Activated CD4-positive, alpha-beta T cell treated with anti-CD3 and anti-CD28 coated beads, Interleukin-2, amount 10 ng/mL, durations not matched to agents 7 days and 5 days (primary cell): ENCODE results near the gene NAB2. TPM values are rescaled to one million over a fixed set of nuclear protein-coding genes. Genes with fewer than 3 reads are reported as not detected.
"Not testable (repeated sequence)": the region's sequence is repeated elsewhere in the genome, so short reads cannot be mapped to it uniquely, and the experiment has no call there.

Source experiments
- CTCF ChIA-PET: fragments of 350-600 bp; sonication (Branson Sonifier 250); formaldehyde crosslinking; loops from one replicate; lab custom pipeline; 2021; ENCODE audit warnings: antibody characterized with exemption; lab: Charles Lee
- POLR2A ChIA-PET: fragments of 350-600 bp; sonication (Branson Sonifier 250); formaldehyde crosslinking; loops from one replicate; lab custom pipeline; 2021; ENCODE audit warnings: antibody characterized with exemption; lab: Charles Lee
- DNase-seq: peaks from one replicate; pipeline ENCODE4 v3.0.0-alpha.2; 2020
- H3K27ac Mint-ChIP-seq: one replicate; pipeline ENCODE4 v1.8.0; 2021; ENCODE audit warnings: mild to moderate bottlenecking, moderate library complexity, mixed read lengths
- H3K27me3 Mint-ChIP-seq: one replicate; pipeline ENCODE4 v1.8.0; 2021; ENCODE audit warnings: mixed read lengths
- H3K36me3 Mint-ChIP-seq: one replicate; pipeline ENCODE4 v1.8.0; 2021; ENCODE audit warnings: low read depth, mixed read lengths
- H3K4me1 Mint-ChIP-seq: one replicate; pipeline ENCODE4 v1.8.0; 2021; ENCODE audit warnings: mixed read lengths
- H3K4me3 Mint-ChIP-seq: one replicate; pipeline ENCODE4 v1.8.0; 2021; ENCODE audit warnings: mild to moderate bottlenecking, moderate library complexity, mixed read lengths
- H3K9me3 Mint-ChIP-seq: one replicate; pipeline ENCODE4 v1.8.0; 2021; ENCODE audit warnings: mixed read lengths
- total RNA-seq, 2 experiments: library from RNA; stranded (reverse); gene quantifications; one replicate each; pipeline ENCODE4 v1.2.3, GENCODE V29; 2021

NAB2 gene
- total RNA-seq, 2 experiments from 2014 or later, result 5.5 to 6.8 TPM

- CTCF ChIA-PET, result interaction anchor here (0.8 to 10.3 kb wide), 5 partner anchors 10 to 35 kb away, joined by 3 to 98 read pairs (median 15); partner anchors contain the start of gene NAB2
- Mint-ChIP-seq H3K4me3 (no peak overlapping the region), H3K4me1 (peaks cover 62% of the 10 kb centered on the region), H3K36me3 (peaks cover 50% of the 10 kb centered on the region), H3K27me3 (no peaks in the 10 kb centered on the region), H3K27ac (no peak overlapping the region), H3K9me3 (no peaks in the 10 kb centered on the region)
- POLR2A ChIA-PET, result no interaction called here
- no peak for DNase-seq
These were observed 18.7 kb downstream of the NAB2 start for GRCh38 chr12:57107456-57108155.

DNA sequence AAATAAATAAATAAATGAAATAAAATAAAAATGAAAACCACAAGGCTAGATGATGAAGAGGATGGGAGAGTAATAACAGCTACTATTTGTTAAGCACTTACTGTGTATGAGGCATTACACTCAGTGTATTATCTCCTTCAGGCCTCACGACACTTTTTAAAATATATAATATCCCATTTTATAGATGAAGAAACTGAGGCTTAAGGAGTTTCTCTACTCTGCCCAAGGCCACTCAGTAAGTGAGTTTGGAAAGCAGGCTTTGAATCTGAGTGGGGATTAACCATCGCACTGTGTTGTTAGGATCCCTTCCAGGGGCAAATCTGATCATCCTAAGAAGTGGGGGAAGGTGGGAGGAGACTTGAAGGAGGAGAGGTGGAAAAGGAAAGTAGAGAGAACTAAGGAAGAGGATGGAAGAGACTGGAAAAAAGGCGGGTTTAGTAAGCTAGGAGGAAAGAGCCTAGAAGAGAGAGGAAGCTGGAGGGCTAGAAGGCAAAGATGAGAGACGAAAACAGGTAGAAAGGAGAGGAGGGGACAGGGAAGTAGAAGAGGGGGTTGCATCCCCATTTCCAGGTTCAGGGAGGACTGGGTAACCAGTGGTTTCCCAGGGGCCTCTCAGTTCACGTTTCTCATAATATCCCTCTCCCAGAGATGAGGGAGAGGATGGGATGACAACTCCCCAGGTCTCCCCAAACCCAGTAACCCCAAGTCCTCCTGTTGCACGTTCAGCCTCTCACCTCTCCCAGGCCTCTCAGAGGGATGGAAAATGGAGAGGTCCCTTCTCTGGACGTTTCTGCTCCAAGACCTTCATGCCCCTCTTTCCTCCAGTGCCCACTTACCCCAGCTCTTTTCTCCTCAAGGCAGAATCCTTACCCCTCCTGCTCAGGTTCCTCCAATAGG, 20.5 kb downstream of the NAB2 start:
- no peaks in the 10 kb centered on the region for H3K9me3 Mint-ChIP-seq
- H3K4me3 Mint-ChIP-seq, result peak overlapping the region; percentile 88
- H3K27me3 Mint-ChIP-seq, result no peaks in the 10 kb centered on the region
- ChIA-PET CTCF (interaction anchor here (1.0 to 10.3 kb wide), 6 partner anchors 9 to 101 kb away, joined by 3 to 98 read pairs (median 38); partner anchors contain the start of genes LRP1 and NAB2), POLR2A (interaction anchor here (0.5 to 0.8 kb wide), 2 partner anchors 12 to 39 kb away, joined by 3 read pairs; no protein-coding TSS in a partner anchor)
- H3K27ac Mint-ChIP-seq, result peak overlapping the region; percentile 95
- peaks cover 44% of the 10 kb centered on the region for H3K36me3 Mint-ChIP-seq
- no peak for DNase-seq
- H3K4me1 Mint-ChIP-seq, result peaks cover 59% of the 10 kb centered on the region

- CTCF ChIA-PET, result interaction anchor here (1.0 to 10.3 kb wide), 17 partner anchors 10 to 133 kb away, joined by 3 to 98 read pairs (median 10); partner anchors contain the start of genes LRP1, NAB2, NEMP1 and SHMT2
- DNase-seq, result peak; percentile 73
- Mint-ChIP-seq H3K27me3 (no peaks in the 10 kb centered on the region), H3K9me3 (no peaks in the 10 kb centered on the region), H3K4me3 (peak overlapping the region; percentile 88), H3K4me1 (peaks cover 54% of the 10 kb centered on the region), H3K27ac (peak overlapping the region; percentile 95), H3K36me3 (peaks cover 37% of the 10 kb centered on the region)
- POLR2A ChIA-PET, result interaction anchor here (0.5 to 2.6 kb wide), 4 partner anchors 10 to 45 kb away, joined by 3 to 19 read pairs (median 6); no protein-coding TSS in a partner anchor
These were observed 21.5 kb downstream of the NAB2 start for GRCh38 chr12:57110104-57111030.

GRCh38 chr12:57111031-57111734, 22.3 kb downstream of the NAB2 start, which contains the start of gene STAT6:
STAT6 (minus strand) TSS chr12:57111362; CDS start chr12:57108278, 3,084 bp downstream.
- H3K36me3 Mint-ChIP-seq, result peaks cover 31% of the 10 kb centered on the region
- H3K27me3 Mint-ChIP-seq, result no peaks in the 10 kb centered on the region
- H3K27ac Mint-ChIP-seq, result peak within 1 kb of the TSS; percentile 95
- ChIA-PET CTCF (interaction anchor here (0.6 to 10.3 kb wide), 30 partner anchors 9 to 382 kb away, joined by 3 to 98 read pairs (median 6); partner anchors contain the start of genes LRP1, NAB2, NEMP1 and SHMT2), POLR2A (interaction anchor here (0.6 to 2.6 kb wide), 5 partner anchors 12 to 46 kb away, joined by 3 to 19 read pairs (median 8); partner anchors contain the start of gene NEMP1)
- peak within 1 kb of the TSS; percentile 88 for H3K4me3 Mint-ChIP-seq
- H3K4me1 Mint-ChIP-seq, result peaks cover 54% of the 10 kb centered on the region
- no peaks in the 10 kb centered on the region for H3K9me3 Mint-ChIP-seq
- DNase-seq, result peak; percentile 95

DNA sequence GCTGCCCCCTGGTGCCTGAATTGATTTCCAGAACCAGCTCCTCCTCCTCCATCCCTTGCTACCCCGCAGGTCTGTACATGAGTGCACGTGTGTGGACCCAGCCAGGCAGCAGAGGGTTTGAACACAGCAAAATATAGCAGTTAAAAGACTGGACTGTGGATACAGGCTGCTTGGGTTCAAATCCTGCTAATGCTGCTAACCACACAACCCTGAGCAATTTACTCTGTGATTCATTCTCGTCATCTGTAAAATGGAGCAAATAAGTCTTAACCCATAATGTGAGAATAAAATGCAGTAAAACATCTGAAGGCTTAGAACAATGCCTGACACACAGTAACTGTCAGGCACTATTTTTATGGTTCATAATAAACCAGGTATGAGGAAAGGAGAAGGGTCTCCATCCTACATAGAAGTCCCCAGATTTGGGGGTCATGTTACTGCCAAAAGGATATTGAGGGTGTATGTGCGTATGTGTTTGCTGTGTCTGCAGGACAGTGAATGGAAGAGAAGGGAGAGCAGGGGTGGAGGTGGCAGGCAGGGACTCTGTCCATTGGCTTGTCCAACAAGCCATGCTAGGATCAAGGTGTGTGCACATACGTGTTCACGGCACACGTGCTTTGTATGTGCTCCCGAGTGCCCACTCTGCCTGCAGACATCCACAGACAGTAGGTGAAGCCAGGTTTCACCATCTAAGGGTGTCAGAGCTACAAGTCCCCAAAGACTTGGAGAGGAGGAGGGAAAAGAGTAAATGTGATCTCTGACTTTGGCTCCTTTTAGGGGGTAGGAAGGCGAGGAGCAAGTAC, 23.8 kb downstream of the NAB2 start:
- Mint-ChIP-seq H3K4me1 (peaks cover 41% of the 10 kb centered on the region), H3K27me3 (peaks cover 7% of the 10 kb centered on the region), H3K36me3 (peaks cover 17% of the 10 kb centered on the region), H3K27ac (peak overlapping the region; percentile 95), H3K4me3 (peak overlapping the region; percentile 88), H3K9me3 (no peaks in the 10 kb centered on the region)
- CTCF ChIA-PET, result interaction anchor here (0.5 to 10.3 kb wide), 42 partner anchors 8 to 1396 kb away, joined by 3 to 98 read pairs (median 5); partner anchors contain the start of genes LRP1, NAB2, NEMP1 and TAC3
- POLR2A ChIA-PET, result interaction anchor here (0.6 to 2.6 kb wide), 9 partner anchors 14 to 102 kb away, joined by 3 to 19 read pairs (median 6); partner anchors contain the start of genes NAB2 and NEMP1
- DNase-seq, result no peak

- ChIA-PET POLR2A (interaction anchor here (0.6 kb wide), 1 partner anchor 12 kb away, joined by 3 read pairs; no protein-coding TSS in a partner anchor), CTCF (interaction anchor here (1.0 to 1.3 kb wide), 3 partner anchors 10 to 126 kb away, joined by 3 read pairs; no protein-coding TSS in a partner anchor)
- Mint-ChIP-seq H3K4me3 (no peak overlapping the region), H3K4me1 (peaks cover 19% of the 10 kb centered on the region), H3K27me3 (peaks cover 7% of the 10 kb centered on the region), H3K9me3 (no peaks in the 10 kb centered on the region), H3K27ac (no peak overlapping the region), H3K36me3 (no peaks in the 10 kb centered on the region)
- no peak for DNase-seq
These were observed 27.8 kb downstream of the NAB2 start for GRCh38 chr12:57116580-57117281.

- H3K27ac Mint-ChIP-seq, result no peak overlapping the region
- DNase-seq, result no peak
- CTCF ChIA-PET, result interaction anchor here (1.0 kb wide), 1 partner anchor 8 kb away, joined by 3 read pairs; no protein-coding TSS in a partner anchor
- peaks cover 5% of the 10 kb centered on the region for H3K9me3 Mint-ChIP-seq
- peaks cover 7% of the 10 kb centered on the region for H3K4me1 Mint-ChIP-seq
- peaks cover 2% of the 10 kb centered on the region for H3K36me3 Mint-ChIP-seq
- no peak overlapping the region for H3K4me3 Mint-ChIP-seq
- POLR2A ChIA-PET, result no interaction called here
- H3K27me3 Mint-ChIP-seq, result peaks cover 12% of the 10 kb centered on the region
These were observed 29.9 kb downstream of the NAB2 start for GRCh38 chr12:57118711-57119271.

DNA sequence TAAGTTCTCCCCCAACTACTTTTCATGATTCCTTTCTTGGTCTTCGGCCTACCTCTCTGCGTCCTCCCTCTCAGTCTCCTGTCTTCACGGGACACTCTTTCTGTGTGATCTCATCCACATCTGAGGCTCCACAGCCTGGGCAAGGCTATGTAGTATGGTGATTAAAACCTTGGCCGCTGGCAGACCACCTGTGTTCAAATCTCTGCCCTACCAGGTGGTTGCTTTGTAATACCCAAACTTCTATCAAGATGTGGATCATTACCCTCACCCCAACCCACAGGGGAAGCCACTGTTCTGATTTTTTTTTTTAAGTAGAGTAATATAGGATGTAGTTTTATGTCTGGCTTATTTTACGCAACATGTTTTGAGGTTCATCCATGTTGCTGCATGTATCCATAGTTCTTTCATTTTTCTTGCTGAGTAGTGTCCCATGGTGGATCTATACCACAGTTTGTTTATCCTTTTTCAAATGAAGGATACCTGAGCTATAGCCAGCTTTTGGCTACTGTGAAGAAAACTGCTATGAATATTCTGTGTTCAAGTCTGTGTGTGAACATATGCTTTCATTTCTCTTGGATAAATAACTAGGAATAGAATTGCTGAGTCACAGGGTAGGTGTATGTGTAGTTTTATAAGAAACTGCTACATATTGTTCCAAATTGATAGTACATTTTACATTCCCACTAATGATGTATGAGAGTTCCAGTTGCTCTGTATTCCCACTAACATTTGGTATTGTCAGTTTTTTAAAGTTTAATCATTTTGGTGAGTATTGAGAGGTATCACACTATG, 30.6 kb downstream of the NAB2 start:
- DNase-seq, result no peak
- CTCF ChIA-PET, result interaction anchor here (0.8 to 1.5 kb wide), 2 partner anchors 8 to 30 kb away, joined by 3 to 5 read pairs; partner anchors contain the start of gene STAT6
- H3K27ac Mint-ChIP-seq, result no peak overlapping the region
- H3K27me3 Mint-ChIP-seq, result peaks cover 16% of the 10 kb centered on the region
- H3K4me3 Mint-ChIP-seq, result no peak overlapping the region
- H3K9me3 Mint-ChIP-seq, result peaks cover 8% of the 10 kb centered on the region
- peaks cover 7% of the 10 kb centered on the region for H3K4me1 Mint-ChIP-seq
- H3K36me3 Mint-ChIP-seq, result peaks cover 3% of the 10 kb centered on the region
- POLR2A ChIA-PET, result interaction anchor here (0.6 kb wide), 1 partner anchor 9 kb away, joined by 3 read pairs; no protein-coding TSS in a partner anchor

- H3K4me1 Mint-ChIP-seq, H3K36me3 Mint-ChIP-seq, H3K27ac Mint-ChIP-seq, DNase-seq, H3K4me3 Mint-ChIP-seq, H3K9me3 Mint-ChIP-seq, POLR2A ChIA-PET: not testable (repeated sequence)
- H3K27me3 Mint-ChIP-seq, result peaks cover 25% of the 10 kb centered on the region
- CTCF ChIA-PET, result interaction anchor here (0.8 to 8.1 kb wide), 5 partner anchors 9 to 120 kb away, joined by 3 to 72 read pairs (median 3); partner anchors contain the start of gene STAT6
These were observed 31.8 kb downstream of the NAB2 start for GRCh38 chr12:57120718-57121117.
